AG20443 (cell line): Measurements from ENCODE around the gene BATF.
A peak's percentile ranks its signal among the peaks of the same experiment; 100 is the strongest.

ENCODE experiments used
- DNase-seq: peaks from one replicate; pipeline ENCODE4 v3.0.0; 2012; ENCODE audit warnings: low spot score, mixed read lengths

Gene BATF

DNA sequence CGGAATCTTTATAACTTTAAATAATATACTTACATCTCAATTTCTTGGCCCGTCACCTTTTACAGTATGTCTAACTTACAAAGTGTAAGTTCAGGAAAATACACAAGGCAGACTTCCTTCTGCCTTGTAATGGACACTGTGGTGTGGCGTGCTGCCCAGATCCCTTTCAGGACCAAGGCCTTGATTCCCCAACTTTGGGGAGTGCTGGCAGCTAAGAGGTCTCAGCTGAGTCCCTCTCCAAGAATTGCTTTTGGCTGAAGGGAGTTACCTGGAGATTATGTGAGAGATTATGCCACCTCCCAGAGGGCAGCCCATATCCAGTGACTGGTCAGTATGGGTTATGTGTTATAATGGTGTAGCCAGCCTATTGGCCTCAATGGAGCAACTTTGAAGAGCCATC, 21.2 kb upstream of the BATF start:
- no peak for DNase-seq

DNA sequence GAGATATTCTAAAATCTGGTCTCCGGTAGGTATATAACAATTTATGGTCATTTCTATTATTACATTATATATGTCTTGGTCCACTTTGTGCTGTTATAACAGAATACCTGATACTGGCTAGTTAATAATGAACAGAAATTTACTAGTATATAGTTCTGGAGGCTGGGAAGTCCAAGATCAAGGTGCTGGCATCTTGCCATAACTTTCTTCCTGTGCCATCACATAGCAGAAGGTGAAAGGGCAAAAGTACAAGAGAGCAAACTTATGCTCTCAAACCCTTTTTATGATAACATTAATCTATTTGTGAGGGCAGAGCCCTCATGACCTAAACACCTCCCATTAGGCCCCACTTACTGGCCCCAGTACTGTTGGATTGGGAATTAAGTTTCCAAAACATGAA, 17.9 kb upstream of the BATF start:
- no peak for DNase-seq

- DNase-seq: no peak
These were observed 15.3 kb upstream of the BATF start for GRCh38 chr14:75506930-75507329.

- no peak for DNase-seq
These were observed 11.7 kb upstream of the BATF start for GRCh38 chr14:75510547-75510946.

DNA sequence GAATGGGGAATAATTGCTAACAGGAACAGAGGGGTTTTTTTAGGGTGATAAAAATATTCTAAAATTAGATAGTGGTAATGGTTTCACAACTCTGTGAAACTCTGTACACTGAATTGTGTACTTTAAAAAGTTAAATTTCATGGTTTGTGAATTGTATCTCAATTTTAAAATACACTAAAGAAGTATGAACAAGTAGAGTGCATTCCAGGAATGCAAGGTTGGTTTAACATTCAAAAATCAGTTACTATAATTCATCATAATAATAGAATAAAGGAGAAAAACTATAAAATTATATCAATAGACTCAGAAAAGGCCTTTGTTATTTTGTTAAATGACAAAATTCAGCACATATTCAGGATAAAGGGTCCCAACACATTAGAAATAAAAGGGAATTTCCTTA, 11.1 kb upstream of the BATF start:
- no peak for DNase-seq

- DNase-seq: no peak
These were observed 8.2 kb upstream of the BATF start for GRCh38 chr14:75513911-75514672.

DNA sequence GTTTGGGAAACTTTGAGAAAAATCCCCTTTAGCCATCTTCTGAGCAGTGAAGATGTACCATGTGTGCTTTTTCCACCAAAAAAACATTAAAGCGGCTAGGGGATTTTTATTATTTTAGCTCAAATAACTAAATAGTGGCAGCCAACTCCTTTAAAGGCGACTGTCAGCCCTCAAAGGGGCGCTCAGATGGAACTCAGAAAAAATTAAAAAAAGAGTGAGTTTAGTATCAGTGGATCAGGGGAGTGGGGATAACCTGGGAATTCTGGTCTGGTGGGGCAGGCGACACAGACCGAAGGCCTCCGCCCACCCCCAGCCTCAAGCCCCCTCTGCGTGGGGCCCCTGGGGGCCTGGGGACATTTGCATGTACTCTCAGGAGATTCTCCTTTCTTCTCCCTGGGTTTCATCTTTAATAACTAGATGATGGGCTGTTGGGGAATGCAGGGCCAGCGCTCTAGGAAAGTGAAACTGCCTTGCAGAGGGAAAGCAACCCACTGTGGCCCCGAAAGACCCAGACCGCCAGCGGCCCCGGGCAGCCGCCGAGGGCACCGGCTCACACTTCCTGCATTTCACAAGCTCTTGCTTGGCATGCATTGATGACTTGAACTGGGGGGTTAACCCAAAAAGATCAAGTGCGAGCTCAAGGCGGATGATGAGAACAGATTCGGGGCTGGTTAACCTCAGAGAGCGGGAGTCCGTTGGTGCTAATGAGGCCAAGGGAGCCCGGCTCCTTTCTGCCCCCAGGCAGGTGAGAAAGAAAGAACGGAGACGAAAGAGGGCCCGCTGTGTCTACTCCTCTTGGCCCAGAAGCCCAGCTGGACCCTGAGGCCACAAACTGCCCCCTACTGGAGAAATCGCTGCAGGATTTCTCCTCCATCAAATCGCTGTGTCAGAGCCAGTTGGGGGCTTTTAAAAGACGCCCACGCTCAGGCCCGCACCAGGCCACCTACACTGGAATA, 7.3 kb upstream of the BATF start:
- DNase-seq: peak; percentile 65

GRCh38 chr14:75515629-75515996, 6.7 kb upstream of the BATF start:
- no peak for DNase-seq

DNA sequence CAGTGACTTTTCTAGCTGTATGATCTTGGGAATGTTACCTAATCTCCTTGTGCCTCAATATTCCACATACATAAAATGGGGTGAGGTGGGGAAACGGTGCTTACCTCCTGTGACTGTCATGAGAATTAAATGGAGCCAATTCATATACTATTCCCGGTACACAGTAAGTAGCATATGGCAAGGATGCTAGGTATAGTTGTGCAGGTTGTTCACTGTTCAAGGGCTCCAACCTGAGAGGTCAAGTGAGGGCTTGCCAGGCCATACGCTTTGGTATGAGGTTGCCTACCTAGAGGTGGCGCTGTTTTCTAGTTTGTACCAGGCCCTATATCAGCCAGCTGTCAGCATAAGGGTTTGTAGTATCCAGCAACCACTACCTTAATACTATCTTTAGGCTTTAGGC, 3.6 kb upstream of the BATF start:
- DNase-seq: no peak

- no peak for DNase-seq
These were observed 2.9 kb upstream of the BATF start for GRCh38 chr14:75519394-75519793.

DNA sequence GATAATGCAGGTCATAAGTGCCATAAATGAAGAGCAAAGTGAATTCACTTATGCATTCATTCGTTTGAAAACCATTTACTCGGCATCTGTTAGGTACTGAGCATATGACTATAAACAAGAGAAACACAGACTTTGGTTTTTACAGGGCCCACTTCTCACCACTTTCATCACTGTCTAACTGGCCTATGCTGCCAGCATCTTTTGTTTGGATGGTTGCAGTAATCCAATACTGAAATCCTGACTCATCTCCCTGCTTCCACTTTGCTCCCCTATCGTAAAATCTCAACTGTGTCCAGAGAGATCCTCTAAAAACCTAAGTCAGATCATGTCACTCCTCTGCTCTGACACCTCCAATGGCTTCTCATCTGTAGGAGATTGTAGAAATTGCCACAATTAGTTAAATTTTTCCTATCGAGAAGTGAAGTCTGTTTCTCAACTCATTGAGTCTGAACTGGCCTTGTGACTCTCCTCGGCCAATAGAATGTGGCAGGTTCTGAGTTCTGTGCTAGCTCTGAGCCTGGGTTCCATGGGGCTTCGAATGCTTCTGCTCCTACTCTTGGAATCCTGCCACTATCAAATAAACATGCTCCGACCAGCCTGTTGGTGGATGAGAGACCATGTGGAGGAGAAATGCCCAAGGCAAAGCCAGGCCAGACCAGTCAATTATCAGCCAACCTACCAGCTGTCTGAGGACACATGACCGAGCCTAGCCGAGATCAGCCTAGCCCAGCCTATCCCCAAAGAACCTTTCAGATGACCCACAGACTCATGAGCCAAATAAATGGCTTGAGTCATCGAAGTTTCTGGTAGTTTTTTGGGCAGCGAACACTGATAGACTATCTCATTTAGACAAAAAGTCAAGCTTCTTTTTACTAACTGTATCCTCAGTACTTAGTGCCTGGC, 2.2 kb upstream of the BATF start:
- peak; percentile 61 for DNase-seq

DNA sequence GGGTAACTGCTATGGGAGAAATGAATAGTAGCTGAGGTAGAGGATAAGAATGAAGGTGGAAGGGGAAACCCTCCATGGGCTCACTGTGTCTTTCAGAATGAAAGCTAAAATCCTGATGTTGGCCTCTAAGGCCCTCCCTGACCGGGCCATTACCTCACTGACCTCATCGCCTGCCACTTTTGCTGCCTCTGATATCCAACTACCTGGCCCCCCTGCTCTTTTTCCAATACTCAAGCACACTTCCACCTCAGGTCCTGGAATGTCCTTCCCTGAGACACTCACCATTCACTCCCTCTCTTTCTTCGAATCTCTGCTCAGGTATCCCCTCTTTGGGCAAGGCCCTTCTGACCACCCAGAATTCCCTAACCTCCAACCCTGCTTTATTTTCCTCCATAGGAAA, 1.4 kb upstream of the BATF start:
- no peak for DNase-seq

DNA sequence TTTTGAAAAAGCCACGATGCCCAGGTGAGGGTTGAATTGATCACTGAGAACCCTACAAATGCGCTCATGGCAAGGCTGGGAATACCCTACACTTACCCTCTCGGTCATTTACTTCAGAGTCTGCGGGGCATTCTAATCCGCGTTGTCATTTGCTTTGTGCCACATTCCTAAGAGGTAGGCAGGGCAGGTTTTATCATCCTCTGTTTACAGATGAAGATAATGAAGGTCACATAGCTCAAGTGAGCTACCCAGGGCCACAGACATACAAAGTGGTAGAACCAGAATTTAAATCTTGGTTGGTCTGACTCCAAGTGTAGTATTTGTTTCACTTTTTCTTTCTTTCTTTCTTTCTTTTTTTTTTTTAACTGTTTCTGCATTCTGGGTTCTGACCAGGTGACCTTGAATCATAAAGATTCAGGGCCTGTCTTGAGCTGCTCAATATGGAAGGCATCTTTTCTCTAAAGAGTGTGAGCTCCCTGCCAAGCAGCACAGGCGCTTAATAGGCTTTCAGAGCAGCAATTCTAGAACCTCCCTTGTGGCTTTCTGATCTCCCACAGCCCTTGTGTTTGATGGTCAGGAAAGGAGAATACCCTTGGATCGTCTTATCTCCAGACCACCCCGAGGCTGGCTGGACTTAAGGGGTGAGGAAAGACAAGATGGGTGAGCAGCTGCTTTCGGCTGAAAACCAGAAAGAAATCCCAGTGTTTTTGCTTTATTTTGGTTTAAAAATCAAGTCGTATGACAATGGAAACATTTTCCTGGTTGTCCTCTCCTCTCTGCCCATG, 662 bp upstream of the BATF start:
- no peak for DNase-seq

GRCh38 chr14:75522983-75523318, 682 bp downstream of the BATF start:
- DNase-seq: no peak

DNA sequence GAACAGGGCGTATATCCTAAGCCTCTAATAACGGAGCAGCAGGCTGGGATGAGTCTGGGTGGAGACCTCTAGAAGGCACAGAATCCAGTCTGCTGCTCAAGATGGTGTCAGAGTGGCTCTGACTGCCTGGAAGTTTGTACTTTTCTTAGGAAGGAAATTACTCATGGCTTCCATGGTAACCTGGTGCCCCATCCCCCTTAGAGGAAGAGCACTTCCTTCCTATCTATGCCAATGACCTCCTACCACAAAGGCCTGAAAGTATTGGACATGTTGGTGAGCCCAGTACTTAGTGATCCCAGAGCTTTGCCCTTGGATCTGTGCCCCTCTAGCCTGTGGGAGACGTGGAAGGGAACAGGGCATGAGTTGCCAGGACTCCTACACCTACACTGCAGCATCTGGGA, 1.5 kb downstream of the BATF start:
- DNase-seq: no peak

DNA sequence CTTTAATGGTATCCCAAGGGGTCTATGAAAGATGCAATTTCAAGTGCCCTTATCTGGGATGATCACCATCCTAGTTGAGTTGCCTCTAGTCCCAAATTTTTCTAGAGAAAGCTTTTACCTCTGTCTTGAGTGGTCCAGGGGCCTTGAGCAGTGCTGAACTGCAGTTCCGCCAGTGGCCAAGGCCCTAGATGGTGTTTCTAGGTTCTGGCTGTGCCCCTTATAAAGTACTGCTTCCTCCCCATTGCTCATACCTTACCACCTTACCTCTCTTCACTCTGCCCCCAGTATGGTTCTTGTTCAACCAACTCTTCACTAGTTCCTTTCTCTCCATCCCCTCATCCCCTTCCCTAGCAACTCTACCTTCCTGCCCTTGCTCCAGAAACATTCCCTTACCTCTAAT, 3.7 kb downstream of the BATF start:
- DNase-seq: no peak

GRCh38 chr14:75527449-75528163, 5.3 kb downstream of the BATF start:
- DNase-seq: no peak

DNA sequence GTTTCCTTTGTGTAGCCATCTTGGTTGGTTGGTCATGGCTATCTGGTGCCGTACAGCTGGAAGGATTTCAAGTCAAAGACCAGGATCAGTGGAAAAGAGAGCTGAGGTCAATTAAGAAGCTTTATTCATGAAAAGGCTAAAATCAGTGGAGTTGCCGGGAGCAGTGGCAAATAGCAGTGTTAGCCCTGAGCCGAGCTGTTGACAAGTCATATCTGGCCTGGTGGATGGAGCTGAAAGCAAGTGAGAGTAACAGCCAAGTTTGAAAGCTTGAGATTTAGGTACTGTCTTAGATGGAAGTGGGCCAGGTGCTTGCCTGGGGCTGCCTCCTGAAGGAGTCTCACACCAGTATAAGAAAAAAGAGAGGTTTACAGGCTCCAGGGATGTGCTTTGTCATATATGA, 9.0 kb downstream of the BATF start:
- DNase-seq: no peak

GRCh38 chr14:75531660-75532317, 9.5 kb downstream of the BATF start:
- DNase-seq: no peak

DNA sequence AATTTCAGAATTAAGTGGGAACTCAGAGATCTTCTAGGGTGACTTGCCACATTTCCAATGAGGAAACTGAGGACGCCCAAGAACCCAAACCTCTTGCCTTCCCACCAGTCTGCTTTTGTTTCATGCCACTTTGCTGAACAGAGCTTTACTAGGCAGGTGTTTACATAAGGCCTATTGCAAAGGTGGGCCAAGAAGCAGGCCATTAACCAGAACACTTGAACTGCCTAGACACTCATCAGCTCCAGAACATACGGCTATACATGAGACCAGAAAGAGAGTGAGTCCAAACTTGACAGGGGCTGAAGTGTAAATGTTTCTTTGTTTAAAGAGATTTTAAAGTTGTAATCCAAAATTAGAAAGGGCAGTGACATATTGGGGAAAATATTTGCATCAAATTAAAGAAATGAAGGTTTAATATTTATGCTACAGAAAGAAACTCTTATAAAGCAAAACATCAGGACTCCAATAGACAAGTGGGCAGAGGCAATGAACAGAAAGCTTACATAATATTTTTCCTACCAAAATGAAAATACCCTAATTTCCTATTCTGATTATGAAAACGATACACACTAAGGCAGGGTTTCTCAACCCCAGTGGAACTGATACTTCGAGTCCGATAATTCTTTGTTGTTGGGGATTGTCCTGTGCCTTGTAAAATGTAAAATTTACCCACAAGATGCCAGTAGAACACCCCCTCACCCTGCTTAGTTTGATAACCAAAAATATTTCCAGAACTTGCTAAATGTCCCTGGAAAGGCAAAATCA, 11.7 kb downstream of the BATF start:
- DNase-seq: no peak
